G401 (cell line): Measurements from ENCODE around the gene PTPRG. TPM values are rescaled to one million over a fixed set of nuclear protein-coding genes. Genes with fewer than 3 reads are reported as not detected.
A peak's percentile ranks its signal among the peaks of the same experiment; 100 is the strongest.

Experiments used
- DNase-seq: peaks from one replicate; pipeline ENCODE4 v3.0.0-alpha.2; 2015; ENCODE audit warnings: low spot score
- in situ Hi-C: cut with HindIII; loops from 2 replicates; pipeline ENCODE4 v1.10.0; 2016; ENCODE audit warnings: low sequenced_read_pairs, mixed read lengths
- total RNA-seq: library from RNA; depleted of rRNA; stranded (reverse); fragments of >200 nt; shearing (Covaris generic); gene quantifications from 2 replicates; pipeline ENCODE4 v1.2.3, GENCODE V29; 2014

The PTPRG gene
- total RNA-seq, 1 experiment from 2014 or later: 1.4 TPM

DNA sequence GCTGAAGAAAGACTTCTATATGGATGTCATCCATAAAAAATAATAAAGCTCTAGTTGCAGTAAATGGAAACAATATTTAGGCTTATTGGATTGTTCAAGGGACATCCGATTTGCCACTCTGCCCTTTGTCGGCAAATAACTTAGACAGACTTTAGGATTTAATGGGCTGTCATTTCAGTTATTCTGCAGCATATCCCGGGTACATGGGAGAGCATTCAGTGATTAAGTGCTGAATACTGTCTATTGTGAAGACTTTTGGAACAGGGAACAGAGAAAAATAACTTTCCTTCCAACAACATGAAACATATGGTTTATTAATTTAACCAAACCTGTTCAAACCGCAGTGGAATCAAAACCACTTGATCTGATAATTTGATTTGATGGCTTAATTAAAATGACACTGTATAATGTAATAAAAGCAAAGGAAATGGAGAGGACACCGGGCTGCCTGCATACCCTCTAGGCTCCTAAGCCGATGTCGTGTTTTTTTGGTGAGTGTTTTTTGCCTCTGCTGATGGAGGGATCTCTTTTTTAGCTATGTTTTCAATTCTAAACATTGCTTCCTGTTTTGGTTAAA, 612.7 kb downstream of the PTPRG start:
- in situ Hi-C loops: no loop called here
- no peak for DNase-seq

DNA sequence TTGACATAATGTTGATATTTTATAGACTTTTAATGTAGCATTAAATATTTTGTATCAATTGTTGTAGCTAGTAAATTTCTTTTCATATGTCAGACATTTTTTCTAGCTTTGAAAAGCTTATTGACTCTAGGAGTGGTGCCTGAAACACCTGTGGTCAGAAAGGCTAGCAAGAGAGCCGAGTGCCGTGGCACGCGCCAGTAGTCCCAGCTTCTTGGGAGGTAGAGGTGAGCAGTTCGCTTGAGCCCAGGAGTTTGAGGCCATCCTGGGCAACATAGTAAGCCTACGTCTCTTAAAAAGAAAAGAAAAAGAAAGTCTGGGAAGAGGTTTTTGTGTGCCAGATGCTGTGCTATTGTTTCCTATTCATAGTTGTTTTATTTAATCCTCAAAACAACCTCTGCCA, 613.8 kb downstream of the PTPRG start:
- DNase-seq: no peak
- in situ Hi-C loops: no loop called here

DNA sequence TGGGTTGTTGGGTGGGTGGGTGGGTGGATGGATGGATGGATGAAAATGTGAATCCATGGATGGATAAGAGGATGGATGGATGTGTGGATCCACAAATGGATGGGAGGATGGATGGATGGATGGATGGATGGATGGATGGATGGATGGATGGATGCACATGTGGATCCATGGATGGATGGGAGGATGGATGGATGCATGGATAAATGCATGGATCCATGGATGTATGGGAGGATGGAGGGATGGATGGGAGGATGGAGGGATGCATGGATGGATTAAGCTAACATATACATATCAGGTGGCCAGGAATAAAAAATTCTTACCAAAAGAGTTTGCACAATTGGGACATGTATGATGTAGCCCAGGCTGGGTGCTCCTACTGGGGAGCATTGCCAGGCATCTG, 616.7 kb downstream of the PTPRG start:
- in situ Hi-C loops: no loop called here

GRCh38 chr3:62178739-62179600, 617.6 kb downstream of the PTPRG start:
- DNase-seq: no peak
- in situ Hi-C loops: no loop called here

More for the DNA sequence above, 616.7 kb downstream of the PTPRG start:
- no peak for DNase-seq

- in situ Hi-C loops: no loop called here
These were observed 619.1 kb downstream of the PTPRG start for GRCh38 chr3:62180514-62180913.

GRCh38 chr3:62183087-62183486, 621.7 kb downstream of the PTPRG start:
- in situ Hi-C loops: no loop called here
- no peak for DNase-seq

More at GRCh38 chr3:62180514-62180913, 619.1 kb downstream of the PTPRG start:
- DNase-seq: no peak

GRCh38 chr3:62183969-62184368, 622.6 kb downstream of the PTPRG start:
- in situ Hi-C loops: no loop called here

GRCh38 chr3:62184559-62184958, 623.2 kb downstream of the PTPRG start:
- DNase-seq: no peak
- in situ Hi-C loops: no loop called here

More at GRCh38 chr3:62183969-62184368, 622.6 kb downstream of the PTPRG start:
- DNase-seq: no peak

GRCh38 chr3:62187022-62187431, 625.7 kb downstream of the PTPRG start:
- in situ Hi-C loops: no loop called here
- peak; percentile 35 for DNase-seq

- DNase-seq: peak; percentile 89
- in situ Hi-C loops: no loop called here
These were observed 627.5 kb downstream of the PTPRG start for GRCh38 chr3:62188681-62189375.

DNA sequence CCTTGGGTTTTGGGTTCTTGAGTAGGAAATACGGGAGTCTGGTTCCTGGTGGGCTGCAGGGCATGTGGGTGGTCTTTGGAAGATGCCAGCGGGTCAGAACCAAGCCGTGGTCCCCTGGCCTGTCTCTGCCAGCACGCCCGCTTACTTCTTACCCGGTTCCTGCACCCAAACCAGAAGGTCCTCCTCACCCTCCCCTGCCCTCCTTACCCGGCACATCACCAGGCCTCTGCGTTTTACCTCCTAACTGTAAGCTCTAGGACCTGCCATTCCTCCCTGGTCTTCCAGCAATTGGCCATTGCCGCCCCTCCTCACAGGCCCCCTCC, 628.0 kb downstream of the PTPRG start:
- no peak for DNase-seq
- in situ Hi-C loops: no loop called here

DNA sequence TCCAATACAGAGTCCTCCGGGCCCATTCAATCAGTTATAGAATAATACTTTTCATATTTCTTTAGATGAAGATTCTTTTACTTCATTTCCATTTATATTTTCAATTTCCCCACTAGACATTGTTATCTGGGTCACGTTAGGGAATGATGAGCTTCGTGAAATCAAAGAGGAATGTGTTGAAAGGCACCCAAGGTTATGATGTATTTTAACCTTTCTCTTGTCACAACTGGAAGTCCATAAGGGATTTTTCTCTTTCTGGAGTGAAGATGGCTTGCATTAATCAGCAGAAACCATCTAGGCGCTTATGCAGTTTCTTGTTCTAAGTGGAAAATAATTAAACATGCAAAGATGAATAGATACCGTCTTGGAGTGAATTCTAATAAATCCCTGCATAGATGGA, 631.5 kb downstream of the PTPRG start:
- in situ Hi-C loops: no loop called here

DNA sequence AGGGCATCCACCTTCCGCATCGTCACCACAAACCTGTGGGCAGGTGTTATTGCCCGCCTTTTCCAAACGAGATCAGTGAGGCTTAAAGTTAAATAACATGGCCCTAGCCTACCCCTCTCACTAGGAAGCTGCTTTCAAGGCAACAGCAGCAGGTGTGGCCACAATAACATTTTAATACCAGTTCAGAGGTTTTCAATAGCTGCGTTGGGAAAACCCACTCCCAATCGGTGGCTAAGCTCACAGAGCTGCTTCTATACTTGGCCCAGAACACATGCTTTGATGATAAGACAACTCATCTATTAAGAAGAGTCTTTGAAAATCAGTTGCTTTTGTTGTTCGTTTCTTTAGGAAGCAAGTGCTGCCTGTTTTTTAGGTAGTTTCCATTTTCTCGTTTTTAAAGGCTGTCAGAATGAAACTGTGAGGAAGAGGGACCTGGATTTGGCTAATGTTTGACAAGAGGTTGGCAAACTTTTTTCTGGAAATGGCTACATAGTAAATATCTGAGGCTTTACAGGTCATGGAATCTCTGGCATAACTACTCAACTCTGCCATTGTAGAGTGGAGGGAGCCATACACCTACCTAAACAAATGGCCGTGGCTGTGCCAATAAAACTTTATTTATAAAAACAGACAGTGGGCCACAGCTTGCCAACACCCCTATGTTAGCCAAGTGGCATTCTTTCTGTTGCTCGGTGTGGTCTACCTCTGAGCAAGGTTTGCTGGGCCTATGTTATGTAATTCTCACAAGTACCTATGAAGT, 632.4 kb downstream of the PTPRG start:
- DNase-seq: no peak
- in situ Hi-C loops: no loop called here

More for the DNA sequence above, 631.5 kb downstream of the PTPRG start:
- no peak for DNase-seq

GRCh38 chr3:62197350-62198012, 636.1 kb downstream of the PTPRG start:
- in situ Hi-C loops: no loop called here
- no peak for DNase-seq

- in situ Hi-C loops: no loop called here
- DNase-seq: no peak
These were observed 637.8 kb downstream of the PTPRG start for GRCh38 chr3:62199126-62199525.

DNA sequence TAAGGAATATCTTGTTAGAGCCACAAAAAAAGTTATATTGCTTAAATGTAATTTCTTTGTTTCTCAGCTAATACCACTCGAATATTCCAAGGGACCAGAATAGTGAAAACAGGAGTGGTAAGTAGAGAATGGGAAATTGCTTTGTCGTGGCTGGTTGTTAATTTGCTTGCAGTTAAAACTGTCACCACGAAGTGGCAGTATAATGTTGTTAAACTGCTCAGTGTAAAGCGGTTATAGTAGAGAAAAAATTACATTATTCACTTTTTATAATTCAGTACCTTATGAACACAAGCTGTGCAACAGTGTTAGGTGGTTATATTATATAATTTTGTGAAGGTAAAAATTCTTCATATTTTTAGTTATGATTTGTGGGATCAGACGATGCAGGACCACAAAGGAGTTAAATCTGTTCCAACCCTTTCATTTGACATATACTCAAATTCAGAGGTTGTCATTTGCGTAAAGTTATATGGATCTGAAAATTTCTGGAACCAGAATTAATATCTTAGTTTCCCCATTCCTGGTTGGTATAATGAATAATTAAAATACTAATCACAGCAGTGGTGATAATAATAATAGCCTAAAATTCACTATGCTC, 640.2 kb downstream of the PTPRG start:
- peak; percentile 56 for DNase-seq
- in situ Hi-C loops: no loop called here

DNA sequence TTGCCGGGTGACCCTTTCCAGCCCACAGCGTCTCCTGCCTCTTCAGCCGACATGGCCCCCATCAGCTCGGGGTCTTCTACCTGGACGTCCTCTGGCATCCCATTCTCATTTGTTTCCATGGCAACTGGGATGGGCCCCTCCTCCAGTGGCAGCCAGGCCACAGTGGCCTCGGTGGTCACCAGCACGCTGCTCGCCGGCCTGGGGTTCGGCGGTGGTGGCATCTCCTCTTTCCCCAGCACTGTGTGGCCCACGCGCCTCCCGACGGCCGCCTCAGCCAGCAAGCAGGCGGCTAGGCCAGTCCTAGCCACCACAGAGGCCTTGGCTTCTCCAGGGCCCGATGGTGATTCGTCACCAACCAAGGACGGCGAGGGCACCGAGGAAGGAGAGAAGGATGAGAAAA, 641.8 kb downstream of the PTPRG start:
- in situ Hi-C loops: no loop called here

GRCh38 chr3:62203561-62203960, 642.2 kb downstream of the PTPRG start:
- in situ Hi-C loops: no loop called here
- no peak for DNase-seq

More for the DNA sequence above, 641.8 kb downstream of the PTPRG start:
- DNase-seq: no peak

DNA sequence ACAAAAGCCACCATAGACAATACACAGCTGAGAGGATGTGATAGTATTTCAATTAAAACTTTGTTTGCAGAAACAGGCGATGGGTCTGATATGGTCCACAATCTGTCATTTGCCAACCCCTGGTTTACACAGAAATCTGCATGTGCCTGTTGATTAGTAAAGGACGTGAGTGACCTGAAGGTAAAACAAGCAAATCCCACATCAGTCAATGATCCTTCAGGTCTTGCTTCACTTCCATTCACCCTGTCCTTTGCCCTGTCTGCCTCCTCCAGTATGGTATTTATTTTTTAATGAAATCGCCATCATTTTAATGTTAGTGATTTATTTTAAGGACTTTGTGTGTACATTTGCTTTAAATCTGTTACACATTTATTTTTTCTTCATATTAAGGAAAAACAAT, 645.8 kb downstream of the PTPRG start:
- DNase-seq: no peak
- in situ Hi-C loops: no loop called here
